Panc1 (cell line): ENCODE data around the gene PRORP. TPM values are rescaled to one million over a fixed set of nuclear protein-coding genes. Genes with fewer than 3 reads are reported as not detected.

Experiments
- ATAC-seq: fragments of 200-7000 bp; cut with Tn5 transposase; 2 replicates; pipeline ENCODE4 v1.9.1; 2020; ENCODE audit warnings: mild to moderate bottlenecking, moderate library complexity
- BruUV-seq: library from RNA; stranded (reverse); fragments of 400-500 nt; replicated peaks from 2 replicates; lab custom pipeline; 2021; lab: Mats Ljungman, UMichigan
- CTCF ChIA-PET: fragments of 300-600 bp; sonication (Branson Sonifier 250); formaldehyde crosslinking; loops from one replicate; lab custom pipeline; 2022; ENCODE audit warnings: antibody characterized with exemption; lab: Charles Lee
- POLR2A ChIA-PET: fragments of 300-600 bp; sonication (Branson Sonifier 250); formaldehyde crosslinking; loops from one replicate; lab custom pipeline; 2022; ENCODE audit warnings: antibody characterized with exemption; lab: Charles Lee
- DNase-seq: peaks from one replicate; pipeline ENCODE4 v3.0.0-alpha.2; 2010; ENCODE audit warnings: low read depth, low spot score
- H3K27ac ChIP-seq: 2 replicates; pipeline ENCODE4 v1.5.1; 2011; ENCODE audit warnings: mild to moderate bottlenecking, low read length, inconsistent platforms
- H3K27me3 ChIP-seq: fragments of 200-500 bp; sonication (Bioruptor generic); 2 replicates; pipeline ENCODE4 v1.6.0; 2014; ENCODE audit warnings: low read length, inconsistent platforms; ENCODE audit not compliant: control insufficient read depth, insufficient read depth
- H3K36me3 ChIP-seq: fragments of 200-500 bp; sonication (Bioruptor generic); 2 replicates; pipeline ENCODE4 v1.5.1; 2014; ENCODE audit warnings: inconsistent platforms, mild to moderate bottlenecking, low read length, moderate library complexity; ENCODE audit not compliant: control insufficient read depth, insufficient read depth
- H3K4me1 ChIP-seq: 2 replicates; pipeline ENCODE4 v1.5.1; 2011; ENCODE audit warnings: inconsistent platforms, mild to moderate bottlenecking, low read length, moderate library complexity; ENCODE audit not compliant: control insufficient read depth, insufficient read depth
- H3K4me3 ChIP-seq, 2 experiments: 2 replicates each; pipeline ENCODE4 v1.5.1; 2011 to 2012; ENCODE audit warnings: low read depth in 2 of 2, low read length in 2 of 2, mild to moderate bottlenecking in 2 of 2, inconsistent platforms in 1 of 2, moderate library complexity in 1 of 2
- H3K9me3 ChIP-seq: fragments of 200-500 bp; sonication (Bioruptor generic); 2 replicates; pipeline ENCODE4 v1.5.1; 2014; ENCODE audit warnings: low read depth, mild to moderate bottlenecking, inconsistent platforms, low read length, moderate library complexity; ENCODE audit not compliant: control insufficient read depth, insufficient read depth
- POLR2AphosphoS5 ChIP-seq: IDR thresholded peaks from 2 replicates; pipeline ENCODE4 v1.6.1; 2012; ENCODE audit warnings: mild to moderate bottlenecking, low read depth, low read length, moderate library complexity
- SIN3A ChIP-seq: IDR thresholded peaks from 2 replicates; pipeline ENCODE4 v1.6.1; 2012; ENCODE audit warnings: low read depth, mild to moderate bottlenecking, low read length, moderate library complexity, borderline replicate concordance; ENCODE audit not compliant: insufficient read depth
- TCF7L2 ChIP-seq: IDR thresholded peaks from 2 replicates; pipeline ENCODE4 v1.6.1; 2011; ENCODE audit warnings: mild to moderate bottlenecking, low read depth, low read length, inconsistent platforms
- in situ Hi-C: cut with HindIII; loops from 2 replicates; pipeline ENCODE4 v1.10.0; 2016; ENCODE audit warnings: low sequenced_read_pairs, low pct_unique_long_range_greater_than_20kb
- intact Hi-C: fragments of 100-400 bp; cut with micrococcal nuclease; formaldehyde crosslinking; loops from one replicate; pipeline ENCODE4 v1.10.0; 2022; ENCODE audit not compliant: unreplicated experiment
- total RNA-seq: library from RNA; stranded (reverse); gene quantifications from one replicate; pipeline ENCODE4 v1.2.1, GENCODE V29; 2021; ENCODE audit not compliant: unreplicated experiment
- TF ChIP-seq, protein P1 (sequence below): fragments of 450-650 bp; IDR thresholded peaks from 2 replicates; pipeline ENCODE4 v1.5.1; 2017; ENCODE audit warnings: mild to moderate bottlenecking
- TF ChIP-seq, protein P2 (sequence below), 2 experiments: IDR thresholded peaks; 2 replicates each; pipeline ENCODE4 v1.6.1; 2011 to 2012; ENCODE audit warnings: low read depth in 2 of 2, control low read depth in 1 of 2, low read length in 1 of 2, mild to moderate bottlenecking in 1 of 2, moderate library complexity in 1 of 2; ENCODE audit not compliant: insufficient read depth in 1 of 2

The PRORP gene
- total RNA-seq, 1 experiment from 2014 or later: 28.1 TPM

- DNase-seq (peak; percentile 83), ATAC-seq (peak; percentile 92)
- CTCF ChIA-PET: no interaction called here
- in situ Hi-C loops (no loop called here), intact Hi-C loops (no loop called here)
- POLR2A ChIA-PET: interaction anchor here (0.6 kb wide), 1 partner anchor 17 kb away, joined by 3 read pairs; no protein-coding TSS in a partner anchor
- H3K4me1 ChIP-seq: peaks cover 57% of the 10 kb centered on the region
- no peaks in the 10 kb centered on the region for H3K9me3 ChIP-seq
- peak; percentile 52; the same call in 1 of the 2 replicates for TF ChIP-seq POLR2AphosphoS5
- TF ChIP-seq TCF7L2: no peak
- peak overlapping the region; percentile 92 for H3K27ac ChIP-seq
- peak overlapping the region in 1 of 2 experiments; percentile 10; a peak in 2 of 4 replicates for H3K4me3 ChIP-seq
- H3K27me3 ChIP-seq: no peaks in the 10 kb centered on the region
- no peaks in the 10 kb centered on the region for H3K36me3 ChIP-seq
- no TSS peak for BruUV-seq
Measured at GRCh38 chr14:35159742-35160409, 37.5 kb downstream of the PRORP start.

DNA sequence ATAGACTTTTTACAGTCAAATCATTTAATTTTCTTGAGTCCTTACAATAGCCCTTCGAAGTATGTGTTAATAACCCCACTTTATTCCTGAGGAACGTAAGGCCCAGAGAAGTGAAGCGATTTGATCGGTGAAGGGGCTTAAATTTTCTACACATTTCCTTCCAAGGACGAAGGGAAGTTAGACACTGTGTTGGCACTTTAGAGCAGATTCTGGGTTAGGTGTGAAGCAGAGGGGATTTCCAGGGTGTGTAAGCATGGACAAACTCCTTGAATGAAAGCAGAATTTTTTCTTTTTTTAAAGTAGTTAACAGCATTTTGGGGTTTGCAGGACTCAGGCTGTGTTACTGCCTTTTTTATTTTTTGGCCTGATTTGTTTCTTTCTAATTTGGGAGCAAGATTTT, 38.9 kb downstream of the PRORP start:
- ATAC-seq (no peak), DNase-seq (no peak)
- Histone ChIP-seq H3K27ac (peak overlapping the region; percentile 92), H3K9me3 (no peaks in the 10 kb centered on the region), H3K27me3 (no peaks in the 10 kb centered on the region), H3K4me1 (peaks cover 46% of the 10 kb centered on the region), H3K36me3 (no peaks in the 10 kb centered on the region), H3K4me3 (no peak overlapping the region)
- intact Hi-C loops (no loop called here), in situ Hi-C loops (no loop called here)
- TF ChIP-seq, protein P1, sequence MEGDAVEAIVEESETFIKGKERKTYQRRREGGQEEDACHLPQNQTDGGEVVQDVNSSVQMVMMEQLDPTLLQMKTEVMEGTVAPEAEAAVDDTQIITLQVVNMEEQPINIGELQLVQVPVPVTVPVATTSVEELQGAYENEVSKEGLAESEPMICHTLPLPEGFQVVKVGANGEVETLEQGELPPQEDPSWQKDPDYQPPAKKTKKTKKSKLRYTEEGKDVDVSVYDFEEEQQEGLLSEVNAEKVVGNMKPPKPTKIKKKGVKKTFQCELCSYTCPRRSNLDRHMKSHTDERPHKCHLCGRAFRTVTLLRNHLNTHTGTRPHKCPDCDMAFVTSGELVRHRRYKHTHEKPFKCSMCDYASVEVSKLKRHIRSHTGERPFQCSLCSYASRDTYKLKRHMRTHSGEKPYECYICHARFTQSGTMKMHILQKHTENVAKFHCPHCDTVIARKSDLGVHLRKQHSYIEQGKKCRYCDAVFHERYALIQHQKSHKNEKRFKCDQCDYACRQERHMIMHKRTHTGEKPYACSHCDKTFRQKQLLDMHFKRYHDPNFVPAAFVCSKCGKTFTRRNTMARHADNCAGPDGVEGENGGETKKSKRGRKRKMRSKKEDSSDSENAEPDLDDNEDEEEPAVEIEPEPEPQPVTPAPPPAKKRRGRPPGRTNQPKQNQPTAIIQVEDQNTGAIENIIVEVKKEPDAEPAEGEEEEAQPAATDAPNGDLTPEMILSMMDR: no peak
- TF ChIP-seq SIN3A: no peak
- TF ChIP-seq POLR2AphosphoS5: no peak
- TF ChIP-seq, protein P2, sequence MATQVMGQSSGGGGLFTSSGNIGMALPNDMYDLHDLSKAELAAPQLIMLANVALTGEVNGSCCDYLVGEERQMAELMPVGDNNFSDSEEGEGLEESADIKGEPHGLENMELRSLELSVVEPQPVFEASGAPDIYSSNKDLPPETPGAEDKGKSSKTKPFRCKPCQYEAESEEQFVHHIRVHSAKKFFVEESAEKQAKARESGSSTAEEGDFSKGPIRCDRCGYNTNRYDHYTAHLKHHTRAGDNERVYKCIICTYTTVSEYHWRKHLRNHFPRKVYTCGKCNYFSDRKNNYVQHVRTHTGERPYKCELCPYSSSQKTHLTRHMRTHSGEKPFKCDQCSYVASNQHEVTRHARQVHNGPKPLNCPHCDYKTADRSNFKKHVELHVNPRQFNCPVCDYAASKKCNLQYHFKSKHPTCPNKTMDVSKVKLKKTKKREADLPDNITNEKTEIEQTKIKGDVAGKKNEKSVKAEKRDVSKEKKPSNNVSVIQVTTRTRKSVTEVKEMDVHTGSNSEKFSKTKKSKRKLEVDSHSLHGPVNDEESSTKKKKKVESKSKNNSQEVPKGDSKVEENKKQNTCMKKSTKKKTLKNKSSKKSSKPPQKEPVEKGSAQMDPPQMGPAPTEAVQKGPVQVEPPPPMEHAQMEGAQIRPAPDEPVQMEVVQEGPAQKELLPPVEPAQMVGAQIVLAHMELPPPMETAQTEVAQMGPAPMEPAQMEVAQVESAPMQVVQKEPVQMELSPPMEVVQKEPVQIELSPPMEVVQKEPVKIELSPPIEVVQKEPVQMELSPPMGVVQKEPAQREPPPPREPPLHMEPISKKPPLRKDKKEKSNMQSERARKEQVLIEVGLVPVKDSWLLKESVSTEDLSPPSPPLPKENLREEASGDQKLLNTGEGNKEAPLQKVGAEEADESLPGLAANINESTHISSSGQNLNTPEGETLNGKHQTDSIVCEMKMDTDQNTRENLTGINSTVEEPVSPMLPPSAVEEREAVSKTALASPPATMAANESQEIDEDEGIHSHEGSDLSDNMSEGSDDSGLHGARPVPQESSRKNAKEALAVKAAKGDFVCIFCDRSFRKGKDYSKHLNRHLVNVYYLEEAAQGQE (IDR thresholded peaks at IDR 0.05; ENCODE audit: insufficient read depth in 1 of 2, low read depth in 2 of 2, low read length in 1 of 2): no peak
- TF ChIP-seq TCF7L2: no peak
- CTCF ChIA-PET: no interaction called here
- POLR2A ChIA-PET: no interaction called here
- no TSS peak for BruUV-seq

GRCh38 chr14:35163384-35163783, 41.0 kb downstream of the PRORP start:
- H3K27me3 ChIP-seq: no peaks in the 10 kb centered on the region
- no peak overlapping the region for H3K27ac ChIP-seq
- in situ Hi-C loops: no loop called here
- intact Hi-C loops: no loop called here
- no peak overlapping the region for H3K4me3 ChIP-seq
- BruUV-seq: no TSS peak
- TF ChIP-seq TCF7L2 (no peak), POLR2AphosphoS5 (no peak), SIN3A (no peak)
- TF ChIP-seq, protein P1: no peak
- TF ChIP-seq, protein P2 (IDR thresholded peaks at IDR 0.05; ENCODE audit: insufficient read depth in 1 of 2, low read depth in 2 of 2, low read length in 1 of 2): no peak
- peaks cover 34% of the 10 kb centered on the region for H3K4me1 ChIP-seq
- H3K36me3 ChIP-seq: no peaks in the 10 kb centered on the region
- ATAC-seq (no peak), DNase-seq (no peak)
- ChIA-PET POLR2A (no interaction called here), CTCF (no interaction called here)
- no peaks in the 10 kb centered on the region for H3K9me3 ChIP-seq
